Fibroblast of skin of scalp (primary cell): ENCODE data around the gene CALHM3.
A peak's percentile ranks its signal among the peaks of the same experiment; 100 is the strongest.

Experiments used
- DNase-seq: peaks from one replicate; pipeline ENCODE4 v3.0.0-alpha.2; 2013

CALHM3 gene

DNA sequence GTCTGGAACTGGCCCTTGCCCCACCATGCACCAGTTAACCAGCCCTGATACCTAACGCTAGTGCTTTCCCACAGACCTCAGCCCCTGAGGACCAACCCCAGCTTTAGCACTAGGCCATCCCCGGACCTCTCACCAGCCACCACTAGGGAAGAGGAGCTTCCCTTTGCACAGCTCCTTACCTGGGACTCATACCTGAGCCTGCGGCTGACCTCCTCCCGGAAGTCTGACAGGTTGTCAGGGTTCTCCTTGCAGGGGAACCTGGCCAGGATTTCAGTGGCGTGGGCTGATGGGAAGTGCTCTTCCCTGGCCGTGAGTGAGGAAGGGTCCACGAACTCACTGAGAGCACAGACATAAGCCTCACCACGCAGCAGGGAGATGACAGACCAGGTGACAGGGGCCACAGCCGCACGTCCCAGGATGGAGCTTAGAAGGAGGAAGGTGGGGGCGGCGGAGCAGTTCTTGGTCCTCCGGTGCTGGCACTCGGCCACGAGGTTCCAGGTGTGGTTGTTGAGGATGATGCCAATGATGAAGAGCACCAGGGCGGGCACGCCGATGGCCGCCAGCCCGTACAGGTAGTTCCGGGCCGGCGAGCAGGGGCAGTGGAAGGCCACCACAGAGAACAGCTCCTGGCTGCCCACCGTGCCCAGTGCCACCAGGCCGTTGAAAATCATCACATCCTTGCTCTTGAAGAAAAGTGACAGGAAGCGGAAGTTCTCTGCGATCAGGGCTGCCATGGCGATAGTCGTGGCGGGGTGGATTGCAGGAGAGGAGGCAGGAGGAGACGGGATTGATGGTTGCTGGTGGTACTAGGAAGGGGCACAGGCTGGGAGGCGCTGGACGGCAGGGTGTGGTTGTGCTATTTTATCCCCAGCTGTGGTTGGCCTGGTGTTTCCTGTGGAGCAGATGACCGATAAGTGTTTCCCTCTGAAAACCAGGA is 29.6 kb downstream of the CALHM3 start:
- DNase-seq: no peak

DNA sequence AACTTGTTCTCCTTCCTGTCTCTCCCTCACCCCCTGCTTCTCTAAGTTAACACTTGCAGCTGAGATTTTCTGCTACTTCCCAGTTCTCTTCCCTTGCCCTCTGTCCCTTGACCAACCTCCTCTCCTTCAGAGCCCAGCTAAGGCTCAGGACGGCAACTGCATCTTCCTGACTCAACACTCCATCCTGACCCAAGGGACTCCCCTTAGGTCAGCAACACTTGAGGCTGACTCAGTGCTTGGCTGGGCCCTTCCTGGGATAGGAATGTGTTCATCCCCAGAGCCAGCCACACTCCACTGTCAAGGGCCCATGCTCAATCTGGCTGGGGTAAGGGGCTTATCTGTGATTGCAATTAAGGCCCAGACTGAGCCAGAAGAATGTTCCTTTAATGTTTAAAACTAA is 30.3 kb downstream of the CALHM3 start:
- DNase-seq: peak; percentile 87

DNA sequence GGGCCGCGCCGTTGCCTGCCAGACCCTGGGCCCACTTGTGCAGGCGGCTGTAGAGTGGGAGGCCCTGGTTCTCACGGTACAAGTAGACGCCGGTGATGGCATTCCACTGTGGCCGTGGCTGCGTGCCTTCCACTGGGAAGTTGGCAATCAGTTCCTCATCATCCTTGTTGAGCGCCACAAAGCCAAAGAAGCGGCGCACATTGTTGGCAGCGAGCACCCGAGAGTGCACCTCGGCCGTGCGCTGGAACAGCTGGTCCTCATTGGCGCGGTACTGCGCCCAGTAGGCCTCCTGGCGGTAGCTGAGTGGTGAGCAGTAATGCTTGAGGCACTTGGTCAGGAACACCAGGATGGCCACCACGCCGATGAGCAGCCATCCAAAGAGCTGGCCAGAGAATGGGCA is 31.9 kb downstream of the CALHM3 start:
- DNase-seq: no peak

DNA sequence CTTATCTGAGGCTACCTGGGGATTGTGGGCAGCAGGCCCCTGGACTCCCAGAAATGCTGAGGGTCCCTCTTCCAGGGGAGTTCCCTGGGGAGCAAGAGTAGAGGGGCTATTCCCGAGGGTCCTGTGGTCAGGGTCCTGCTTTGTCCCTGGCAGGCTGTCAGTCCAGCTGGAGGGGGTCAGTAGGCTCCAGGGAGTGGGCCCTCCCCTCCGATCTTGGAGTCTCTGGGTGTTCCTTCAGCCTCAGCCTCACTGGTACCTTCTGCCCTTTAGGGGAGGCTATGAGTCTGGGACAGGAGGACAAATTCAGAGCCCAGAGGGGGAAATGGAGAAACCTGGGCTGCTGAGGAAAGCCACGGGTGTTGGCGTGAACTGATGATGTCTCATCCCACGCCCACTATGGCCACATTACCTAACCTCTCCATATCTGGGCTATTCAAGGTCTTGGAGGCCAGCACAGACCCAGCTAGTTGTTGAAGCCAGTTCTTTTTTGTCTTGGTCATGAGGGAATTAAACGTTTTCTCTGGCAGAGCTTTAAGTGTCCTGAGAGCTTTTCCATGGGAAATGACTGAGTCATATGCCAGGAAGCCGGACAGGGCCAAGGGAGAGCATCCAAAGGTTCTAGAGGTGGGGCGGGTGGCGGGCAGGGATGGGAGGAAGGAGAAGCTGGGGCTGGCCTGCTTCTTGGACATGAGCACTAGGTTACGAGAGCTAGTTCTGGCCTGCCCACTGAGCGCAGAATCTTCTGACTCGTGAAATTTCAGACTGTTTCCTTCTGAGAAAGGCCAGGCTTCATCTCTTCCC is 33.1 kb downstream of the CALHM3 start:
- DNase-seq: peak; percentile 52

DNA sequence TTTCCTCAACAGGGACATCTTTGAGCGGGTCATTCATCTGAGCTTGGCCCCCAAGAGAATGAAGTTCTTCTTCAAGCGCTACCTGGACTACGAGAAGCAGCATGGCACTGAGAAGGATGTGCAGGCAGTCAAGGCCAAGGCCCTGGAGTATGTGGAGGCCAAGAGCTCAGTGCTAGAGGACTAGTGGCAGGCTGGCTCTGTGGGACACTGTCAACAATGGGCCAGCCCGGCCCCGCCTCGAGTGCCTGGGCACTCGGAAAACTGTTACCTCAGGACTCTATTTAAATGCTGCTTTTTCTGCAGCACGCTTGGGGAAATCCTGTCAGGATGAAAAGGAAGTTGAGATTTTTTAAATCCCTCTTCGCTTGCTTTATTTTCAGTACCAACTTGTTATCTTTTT is 33.7 kb downstream of the CALHM3 start:
- no peak for DNase-seq

DNA sequence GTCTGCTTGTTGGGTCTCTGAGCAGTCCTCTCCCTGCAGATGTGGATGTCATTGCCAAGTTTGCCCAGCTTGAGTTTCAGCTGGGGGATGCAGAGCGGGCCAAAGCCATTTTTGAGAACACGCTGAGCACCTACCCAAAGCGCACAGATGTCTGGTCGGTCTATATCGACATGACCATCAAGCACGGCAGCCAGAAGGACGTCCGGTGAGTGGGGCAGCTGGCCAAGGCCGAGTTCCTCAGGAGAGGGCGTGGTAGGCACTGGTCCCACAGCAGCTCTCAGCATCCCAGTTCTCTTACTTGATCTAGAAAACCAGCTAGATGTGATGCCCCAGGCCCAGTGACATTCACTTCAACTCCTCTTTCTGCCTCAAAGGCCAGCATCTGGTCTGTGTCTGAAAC is 34.6 kb downstream of the CALHM3 start:
- no peak for DNase-seq

DNA sequence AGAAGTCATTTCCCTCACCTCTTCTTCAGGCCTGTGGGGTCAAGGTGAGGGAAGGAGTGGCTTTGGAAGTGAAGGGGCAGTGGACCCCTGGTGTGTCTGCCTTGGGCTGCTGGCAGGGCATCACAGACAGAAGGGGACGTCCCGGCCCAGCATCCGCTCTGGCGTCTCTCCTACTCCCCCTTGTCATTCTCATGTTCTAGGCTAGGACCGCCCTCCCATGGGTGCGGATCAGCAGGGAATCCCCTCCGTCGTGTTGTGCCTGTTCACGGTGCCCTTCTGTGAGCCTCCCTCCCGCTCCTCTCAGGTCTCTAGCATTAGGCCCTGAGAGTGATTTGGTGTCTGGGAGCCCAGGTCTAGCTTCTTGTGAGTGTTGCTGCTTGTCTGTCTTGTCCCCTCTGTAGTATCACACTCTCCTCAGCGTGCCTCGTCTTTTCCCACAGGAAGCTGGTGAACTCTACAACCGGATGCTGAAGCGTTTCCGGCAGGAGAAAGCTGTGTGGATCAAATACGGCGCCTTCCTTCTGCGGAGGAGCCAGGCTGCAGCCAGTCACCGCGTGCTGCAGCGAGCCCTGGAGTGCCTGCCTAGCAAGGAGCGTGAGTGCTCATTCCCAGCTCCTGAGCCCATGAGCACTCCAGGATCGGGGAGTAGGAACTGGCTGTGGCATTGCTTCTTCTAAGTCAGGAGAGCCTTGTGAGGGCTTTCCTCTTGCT is 35.4 kb downstream of the CALHM3 start:
- no peak for DNase-seq

DNA sequence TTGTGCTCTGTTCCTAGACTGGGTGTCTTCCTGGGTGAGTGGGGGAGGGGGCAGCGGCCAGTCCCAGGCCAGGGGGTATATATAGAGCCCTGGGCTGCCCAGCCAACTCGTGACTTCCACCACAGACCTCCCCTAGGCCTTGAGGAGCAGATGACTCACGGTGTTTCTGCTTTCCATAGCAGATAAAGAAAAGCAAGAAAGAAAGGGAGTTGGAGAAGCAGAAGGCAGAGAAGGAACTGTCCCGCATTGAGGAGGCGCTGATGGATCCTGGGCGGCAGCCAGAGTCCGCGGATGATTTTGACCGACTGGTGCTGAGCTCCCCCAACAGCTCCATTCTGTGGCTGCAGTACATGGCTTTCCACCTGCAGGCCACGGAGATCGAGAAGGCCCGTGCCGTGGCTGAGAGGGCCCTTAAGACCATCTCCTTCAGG is 37.0 kb downstream of the CALHM3 start:
- peak; percentile 32 for DNase-seq

DNA sequence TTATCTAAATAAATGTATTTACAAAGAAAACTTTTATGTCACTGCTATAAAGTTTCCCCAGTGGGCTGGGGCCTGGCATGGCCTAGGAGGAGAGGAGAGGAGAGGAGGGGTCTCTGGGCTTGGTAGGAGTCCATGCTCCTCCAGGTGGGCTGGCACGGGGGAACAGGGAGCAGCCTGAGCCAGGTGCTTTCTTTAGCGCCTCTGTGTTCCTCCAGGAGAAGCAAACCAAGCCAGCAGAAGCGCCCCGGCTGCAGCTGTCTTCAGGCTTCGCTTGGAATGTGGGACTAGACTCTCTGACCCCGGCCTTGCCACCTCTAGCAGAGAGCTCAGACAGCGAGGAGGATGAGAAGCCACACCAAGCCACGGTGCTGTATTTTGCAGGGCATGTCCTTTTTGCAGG is 37.4 kb downstream of the CALHM3 start:
- DNase-seq: no peak

DNA sequence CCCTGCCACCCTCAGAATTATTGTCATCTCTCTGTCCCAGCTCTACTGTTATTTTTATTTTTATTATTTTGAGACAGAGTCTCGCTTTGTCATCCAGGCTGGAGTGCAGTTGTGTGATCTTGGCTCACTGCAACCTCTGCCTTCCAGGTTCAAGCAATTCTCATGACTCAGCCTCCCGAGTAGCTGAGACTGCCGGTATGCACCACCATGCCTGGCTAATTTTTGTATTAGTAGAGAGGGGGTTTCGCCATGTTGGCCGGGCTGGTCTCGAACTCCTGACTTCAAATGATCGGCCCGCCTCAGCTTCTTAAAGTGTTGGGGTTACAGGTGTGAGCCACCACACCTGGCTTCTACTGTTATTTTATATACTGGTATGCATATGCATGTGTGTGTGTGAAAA is 37.8 kb downstream of the CALHM3 start:
- no peak for DNase-seq

DNA sequence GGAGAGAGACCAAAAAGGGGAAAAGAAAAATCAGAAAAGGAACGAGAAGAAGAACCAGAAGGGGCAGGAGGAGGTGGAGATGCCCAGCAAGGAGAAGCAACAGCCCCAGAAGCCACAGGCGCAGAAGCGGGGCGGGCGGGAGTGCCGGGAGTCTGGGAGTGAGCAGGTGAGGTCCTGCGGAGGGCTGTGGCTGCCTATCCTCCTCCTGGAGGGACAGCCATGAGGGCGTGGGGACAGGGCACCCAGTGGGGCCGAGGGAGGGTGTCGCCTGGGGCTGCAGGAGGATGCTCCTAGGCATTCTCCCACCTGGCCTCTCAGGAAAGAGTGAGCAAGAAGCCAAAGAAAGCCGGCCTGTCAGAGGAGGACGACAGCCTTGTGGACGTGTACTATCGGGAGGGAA is 38.6 kb downstream of the CALHM3 start:
- DNase-seq: no peak

DNA sequence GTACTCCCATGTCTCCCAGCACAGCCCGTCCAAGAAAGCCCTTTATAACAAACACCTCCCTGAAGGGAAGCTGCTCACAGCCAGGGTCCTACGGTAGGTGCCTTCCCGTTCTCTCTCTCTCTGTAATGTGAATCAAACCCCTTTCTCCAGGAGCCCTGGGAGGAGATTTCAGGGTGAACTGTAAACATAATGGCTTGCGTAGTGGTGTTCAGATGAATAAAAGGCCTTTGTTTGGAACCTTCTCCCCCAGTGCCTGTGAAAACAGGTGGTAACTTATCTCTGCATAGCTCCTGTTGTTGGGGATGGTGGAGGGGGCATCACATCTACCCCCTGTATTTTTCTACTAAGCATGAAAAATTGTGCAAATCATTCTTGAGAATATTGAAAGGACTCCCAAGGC is 39.3 kb downstream of the CALHM3 start:
- DNase-seq: no peak

DNA sequence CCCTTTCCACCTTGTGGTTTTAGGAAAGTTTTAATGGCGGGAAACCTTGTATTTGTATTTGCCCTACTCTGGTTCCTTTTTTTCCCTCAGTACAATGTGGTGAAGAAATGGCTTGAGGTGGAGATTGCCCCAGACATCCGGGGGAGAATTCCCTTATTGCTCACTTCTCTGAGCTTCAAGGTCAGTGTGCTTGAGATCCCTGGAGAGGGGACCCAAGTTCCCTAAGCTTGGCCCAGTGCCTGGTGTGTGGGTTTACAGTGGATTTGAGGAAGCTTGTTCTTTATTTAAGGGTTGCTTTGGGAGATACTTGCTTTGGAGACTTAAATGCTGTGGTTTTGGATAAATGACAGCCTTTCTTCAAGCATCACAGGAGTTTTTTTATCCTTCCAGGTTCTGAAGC is 45.2 kb downstream of the CALHM3 start:
- DNase-seq: peak; percentile 7

DNA sequence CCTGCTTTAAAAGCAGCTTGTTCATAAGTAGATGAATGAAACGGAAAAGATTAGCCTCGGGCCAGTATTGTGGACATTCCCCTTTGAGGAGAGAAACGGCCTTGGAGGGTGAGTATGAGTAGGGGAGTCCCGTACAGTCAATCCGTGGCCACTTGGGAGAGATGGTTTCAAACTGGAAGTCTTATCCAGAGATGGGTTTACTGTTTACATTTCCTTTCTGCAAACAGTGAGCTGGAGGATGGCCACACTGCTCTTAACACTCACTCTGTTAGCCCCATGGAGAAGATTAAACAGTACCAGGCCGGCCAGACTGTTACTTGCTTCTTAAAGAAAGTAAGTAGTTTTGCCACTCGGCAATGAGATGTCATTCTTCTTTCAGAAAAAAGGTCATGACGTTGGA is 47.1 kb downstream of the CALHM3 start:
- DNase-seq: no peak

DNA sequence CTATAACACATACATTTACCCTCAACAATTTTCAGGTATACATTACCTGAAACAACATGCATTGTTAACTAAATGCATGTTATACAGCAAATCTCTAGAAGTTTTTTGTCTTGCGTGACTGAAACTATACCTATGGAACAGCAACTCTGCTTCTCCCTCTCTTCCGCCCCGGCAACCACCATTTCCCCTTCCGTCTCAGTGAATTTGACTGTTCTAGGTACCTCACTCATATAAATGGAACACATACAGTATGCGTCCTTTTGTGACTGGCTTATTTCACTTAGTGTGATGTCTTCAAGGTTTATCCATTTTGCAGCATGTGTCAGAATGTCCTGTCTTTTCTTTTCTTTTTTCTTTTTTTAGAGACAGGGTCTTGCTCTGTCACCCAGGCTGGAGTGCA is 49.4 kb downstream of the CALHM3 start:
- no peak for DNase-seq

DNA sequence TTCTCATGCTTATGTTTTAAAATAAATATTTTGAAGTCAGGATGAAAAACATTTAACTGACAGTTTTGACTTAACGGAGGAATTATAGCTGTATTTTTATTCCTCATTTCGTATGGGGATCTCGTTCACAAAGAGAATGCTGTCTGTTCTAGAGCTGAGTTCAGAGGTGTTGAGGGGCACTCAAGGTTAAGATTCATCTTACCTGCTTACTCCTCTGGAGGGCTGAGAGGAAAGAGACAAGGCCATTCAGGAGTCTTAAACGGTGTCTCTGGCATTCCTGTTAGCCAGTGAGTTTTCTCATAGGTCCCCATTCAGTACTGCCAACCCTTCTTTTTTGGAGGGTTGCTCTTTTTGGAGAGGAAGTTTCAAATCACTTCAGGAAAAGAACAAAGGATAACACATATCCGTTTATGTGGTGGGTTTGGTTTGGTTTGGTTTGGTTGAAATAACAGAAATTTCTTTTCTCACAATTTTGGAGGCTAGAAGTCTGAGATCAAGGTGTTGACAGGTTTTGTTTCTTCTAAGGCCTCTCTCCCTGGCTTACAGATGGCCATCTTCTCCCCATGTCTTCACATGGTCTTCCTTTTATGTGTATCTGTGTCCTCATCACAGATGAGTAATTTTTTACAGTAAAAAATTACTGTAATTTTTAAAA is 49.9 kb downstream of the CALHM3 start:
- DNase-seq: no peak

DNA sequence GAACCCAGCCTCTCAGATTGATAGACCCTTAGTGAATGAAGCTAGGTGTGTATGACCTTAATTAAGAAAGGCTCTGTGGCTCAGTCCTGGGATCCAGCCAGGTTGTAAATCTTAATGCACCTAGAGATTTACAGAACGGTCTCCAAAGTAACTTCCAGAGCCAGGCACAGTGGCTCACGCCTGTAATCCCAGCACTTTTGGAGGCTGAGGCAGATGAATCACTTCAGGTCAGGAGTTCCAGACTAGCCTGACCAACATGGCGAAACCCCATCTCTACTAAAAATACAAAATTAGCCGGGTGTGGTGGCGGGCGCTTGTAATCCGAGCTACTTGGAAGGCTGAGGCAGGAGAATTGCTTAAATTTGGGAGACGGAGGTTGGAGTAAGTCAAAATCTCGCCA is 51.2 kb downstream of the CALHM3 start:
- no peak for DNase-seq

DNA sequence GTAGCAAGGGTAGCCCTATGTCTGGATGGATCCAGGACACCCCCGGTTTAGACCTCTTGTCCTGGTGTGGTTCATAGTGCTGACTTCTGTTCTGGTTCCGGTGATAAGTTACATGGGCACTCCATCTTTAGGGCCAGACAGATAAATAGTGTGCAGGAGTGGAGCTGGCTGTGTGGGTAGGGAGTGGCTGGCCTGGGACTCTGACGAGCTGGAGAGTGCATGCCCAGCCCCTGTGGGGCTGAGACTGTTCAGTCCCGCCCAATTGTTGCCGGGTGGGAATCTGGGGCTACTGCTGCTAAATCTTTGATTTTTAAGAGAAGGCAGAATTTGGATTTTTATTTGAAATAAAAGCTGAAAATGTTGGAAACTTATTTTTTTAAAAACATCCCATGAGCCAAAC is 55.3 kb downstream of the CALHM3 start:
- DNase-seq: no peak
